Bone marrow (tissue), 2 donors: Measurements from ENCODE around the gene C16orf82.
"Not testable (repeated sequence)": the region's sequence is repeated elsewhere in the genome, so short reads cannot be mapped to it uniquely, and the experiment has no call there.

ENCODE experiments used
- DNase-seq, 2 donors: peaks; one replicate each; lab custom pipeline; 2025; lab: John Stamatoyannopoulos, UW

The C16orf82 gene

GRCh38 chr16:27066668-27067537, at the start of gene C16orf82:
Gene C16orf82 (plus strand): TSS chr16:27066927.
- DNase-seq: no peak

- DNase-seq: no peak
Measured at GRCh38 chr16:27020031-27020430, 46.7 kb upstream of the C16orf82 start.

- no peak for DNase-seq
Measured at GRCh38 chr16:27024010-27024409, 42.7 kb upstream of the C16orf82 start.

- no peak for DNase-seq
Measured at GRCh38 chr16:27025581-27025980, 41.1 kb upstream of the C16orf82 start.

GRCh38 chr16:27027971-27028370, 38.8 kb upstream of the C16orf82 start:
- DNase-seq: no peak

- DNase-seq: no peak
Measured at GRCh38 chr16:27028591-27029110, 38.1 kb upstream of the C16orf82 start.

GRCh38 chr16:27029525-27029924, 37.2 kb upstream of the C16orf82 start:
- no peak for DNase-seq

- DNase-seq: no peak
Measured at GRCh38 chr16:27033281-27033979, 33.3 kb upstream of the C16orf82 start.

GRCh38 chr16:27040732-27041131, 26.0 kb upstream of the C16orf82 start:
- DNase-seq: no peak

GRCh38 chr16:27046958-27047518, 19.7 kb upstream of the C16orf82 start:
- DNase-seq: no peak

GRCh38 chr16:27048316-27048715, 18.4 kb upstream of the C16orf82 start:
- no peak for DNase-seq

GRCh38 chr16:27049117-27049516, 17.6 kb upstream of the C16orf82 start:
- no peak for DNase-seq

GRCh38 chr16:27052007-27052406, 14.7 kb upstream of the C16orf82 start:
- no peak for DNase-seq

GRCh38 chr16:27053996-27054395, 12.7 kb upstream of the C16orf82 start:
- DNase-seq: no peak

- DNase-seq: no peak
Measured at GRCh38 chr16:27058299-27058698, 8.4 kb upstream of the C16orf82 start.

GRCh38 chr16:27070776-27071175, 4.0 kb downstream of the C16orf82 start:
- no peak for DNase-seq

GRCh38 chr16:27073733-27074132, 7.0 kb downstream of the C16orf82 start:
- DNase-seq: no peak

GRCh38 chr16:27080895-27081294, 14.2 kb downstream of the C16orf82 start:
- no peak for DNase-seq

- no peak for DNase-seq
Measured at GRCh38 chr16:27083861-27084261, 17.1 kb downstream of the C16orf82 start.

GRCh38 chr16:27084307-27085028, 17.7 kb downstream of the C16orf82 start:
- no peak for DNase-seq

- DNase-seq: no peak
Measured at GRCh38 chr16:27085182-27085581, 18.5 kb downstream of the C16orf82 start.

- not testable (repeated sequence) for DNase-seq
Measured at GRCh38 chr16:27086031-27086430, 19.3 kb downstream of the C16orf82 start.
